GM19467 (cell line): ENCODE data around the gene PLA2G4D.

Experiments used
- ATAC-seq: cut with Tn5 transposase; IDR thresholded peaks from one replicate; pipeline ENCODE4 v1.9.1; 2021; ENCODE audit warnings: mild to moderate bottlenecking, moderate library complexity; ENCODE audit not compliant: unreplicated experiment

Gene PLA2G4D

DNA sequence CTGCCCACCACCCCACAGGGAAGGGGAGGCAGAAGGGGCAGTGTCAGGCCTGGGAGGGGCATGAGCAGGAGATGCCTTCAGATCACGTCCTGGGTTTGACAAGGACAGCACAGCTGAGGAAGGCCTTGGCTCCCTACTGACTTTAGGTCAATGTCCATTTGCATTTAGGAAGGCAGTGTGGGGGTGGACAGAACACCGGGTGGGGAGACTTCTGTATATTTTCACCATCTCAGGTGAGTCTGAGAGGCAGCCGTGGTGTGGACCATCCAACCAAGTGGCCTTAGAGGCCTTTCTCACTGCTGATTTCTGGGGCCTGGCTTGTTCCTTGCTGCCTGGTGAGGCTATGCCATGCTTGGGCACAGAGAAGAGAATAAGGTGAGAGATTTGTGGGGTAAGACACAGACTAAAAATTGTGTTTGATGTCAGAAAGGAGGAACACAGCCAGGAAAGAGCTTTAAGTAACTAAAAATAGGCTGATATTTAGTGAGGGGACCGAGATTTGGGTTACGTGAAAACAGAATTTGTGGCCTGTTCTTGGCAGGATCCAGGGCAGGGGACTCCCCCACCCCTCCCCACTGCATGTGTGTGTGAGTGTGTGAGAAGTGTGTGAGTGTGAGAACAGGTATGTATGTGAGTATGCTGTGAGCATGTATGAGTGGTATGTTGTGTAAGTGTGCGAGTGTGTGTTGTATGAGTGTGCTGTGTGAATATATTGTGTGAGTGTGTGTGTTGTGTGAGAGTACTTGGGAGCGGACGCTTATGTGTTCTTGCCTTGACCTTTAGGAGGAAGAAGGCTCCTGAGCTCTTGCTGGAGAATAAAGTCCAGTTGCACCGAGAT is 61.8 kb downstream of the PLA2G4D start:
- ATAC-seq, result no peak

- ATAC-seq, result no peak
These were observed 63.0 kb downstream of the PLA2G4D start for GRCh38 chr15:42031198-42031915.

DNA sequence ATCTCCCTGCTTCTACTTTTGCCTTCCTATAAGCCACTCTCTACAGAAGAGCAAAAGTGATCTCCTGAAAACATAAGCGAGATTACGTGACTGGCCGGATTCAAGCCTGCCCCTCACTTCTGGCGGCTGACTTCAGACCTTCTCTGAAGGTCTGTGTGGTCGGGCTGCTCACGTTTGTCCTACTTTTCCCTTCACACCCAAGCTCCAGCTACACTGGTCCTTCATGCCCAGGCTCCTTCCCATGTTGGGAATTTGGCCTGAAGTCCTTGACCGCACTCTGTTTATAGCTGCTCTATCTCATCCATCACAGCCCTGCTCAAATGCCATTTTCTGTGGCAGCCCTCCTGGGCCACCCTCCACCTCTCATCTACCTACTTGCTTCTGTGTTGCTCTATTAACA is 66.8 kb downstream of the PLA2G4D start:
- ATAC-seq, result no peak

GRCh38 chr15:42024303-42024702 is 70.1 kb downstream of the PLA2G4D start:
- ATAC-seq, result no peak

- no peak for ATAC-seq
These were observed 72.8 kb downstream of the PLA2G4D start for GRCh38 chr15:42021593-42021992.

DNA sequence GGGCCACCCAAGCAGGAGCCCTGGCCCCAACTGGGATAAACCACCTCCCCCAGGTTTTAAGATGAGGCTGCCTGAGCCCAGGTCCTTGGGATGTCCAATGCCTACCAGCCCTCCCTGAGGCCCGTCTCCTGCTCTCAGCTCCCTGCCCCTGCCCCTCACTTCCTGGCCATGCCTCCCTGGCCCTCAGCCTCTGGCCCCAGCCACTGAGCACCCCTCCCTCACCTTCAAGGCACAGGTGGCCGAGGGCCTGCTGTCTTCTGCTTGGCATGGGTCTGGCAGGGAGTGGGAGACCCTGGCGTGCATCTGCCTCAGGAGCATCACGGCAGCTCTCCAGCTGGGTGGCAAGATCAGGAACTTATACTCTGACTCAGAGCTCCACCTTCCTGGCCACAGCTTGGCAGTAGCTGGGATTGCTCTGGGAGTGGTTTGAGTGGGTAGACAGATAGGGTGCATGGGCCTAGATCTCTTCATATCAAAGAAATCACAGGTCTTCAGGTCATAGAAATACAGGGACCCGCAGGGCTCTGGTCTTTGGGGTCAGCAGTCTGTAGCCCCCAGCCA is 73.6 kb downstream of the PLA2G4D start, which contains the start of gene PLA2G4E:
Gene PLA2G4E (minus strand): TSS at position 330 of the 561 bp plus-strand sequence. CDS start 12 bp downstream, at position 318.
- ATAC-seq, result no peak

DNA sequence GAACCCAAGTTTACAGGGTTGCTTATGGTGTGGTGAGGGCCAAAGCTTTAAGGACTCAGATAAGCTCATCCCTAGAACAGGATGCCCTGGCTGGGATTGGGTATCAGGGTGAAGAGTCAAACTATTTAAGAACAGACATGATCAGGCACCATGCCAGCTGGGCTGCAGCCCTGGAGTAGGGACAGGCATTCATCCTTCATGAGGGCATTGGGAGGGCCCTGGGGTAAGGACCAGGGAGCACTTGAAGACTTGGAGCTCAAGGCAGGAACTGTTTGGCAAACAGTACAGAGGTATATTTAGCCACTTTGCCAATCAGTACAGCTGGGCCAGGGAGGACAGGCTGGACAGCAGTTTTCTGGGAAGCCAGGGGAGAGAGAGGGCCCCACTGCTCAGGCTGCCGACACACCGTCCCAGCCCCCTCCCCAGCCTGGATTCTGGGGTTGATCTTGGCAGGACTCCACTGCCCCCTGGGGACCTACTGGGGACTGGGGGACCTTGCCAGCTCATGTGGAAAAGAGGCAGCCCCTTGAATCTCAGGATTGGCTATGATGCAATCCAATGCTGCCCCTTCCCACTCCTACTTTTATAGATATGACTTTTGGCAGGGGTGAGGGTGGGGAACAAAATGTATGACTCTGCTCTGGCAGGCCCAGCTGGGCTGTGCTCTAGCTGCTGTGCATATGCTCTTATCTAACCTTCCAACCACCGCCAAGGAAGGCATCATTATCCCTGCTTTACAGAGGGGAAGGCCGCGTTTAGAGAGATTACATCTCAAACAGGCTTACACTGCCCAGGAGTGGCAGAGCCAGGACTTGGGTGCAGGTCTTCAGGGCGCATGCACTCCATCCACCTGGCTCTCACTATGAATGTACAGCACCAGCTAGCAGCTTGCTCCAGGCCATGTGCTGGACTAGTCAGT is 75.8 kb downstream of the PLA2G4D start:
- no peak for ATAC-seq
